Activated CD4-positive, alpha-beta T cell treated with anti-CD3 and anti-CD28 coated beads, Interleukin-2, amount 10 ng/mL, durations not matched to agents 7 days and 5 days (primary cell): Measurements from ENCODE around the gene MED19. TPM values are rescaled to one million over a fixed set of nuclear protein-coding genes. Genes with fewer than 3 reads are reported as not detected.
"Not testable (repeated sequence)": the region's sequence is repeated elsewhere in the genome, so short reads cannot be mapped to it uniquely, and the experiment has no call there.

Source experiments
- CTCF ChIA-PET: fragments of 350-600 bp; sonication (Branson Sonifier 250); formaldehyde crosslinking; loops from one replicate; lab custom pipeline; 2021; ENCODE audit warnings: antibody characterized with exemption; lab: Charles Lee
- POLR2A ChIA-PET: fragments of 350-600 bp; sonication (Branson Sonifier 250); formaldehyde crosslinking; loops from one replicate; lab custom pipeline; 2021; ENCODE audit warnings: antibody characterized with exemption; lab: Charles Lee
- DNase-seq: peaks from one replicate; pipeline ENCODE4 v3.0.0-alpha.2; 2020
- H3K27ac Mint-ChIP-seq: one replicate; pipeline ENCODE4 v1.8.0; 2021; ENCODE audit warnings: mild to moderate bottlenecking, moderate library complexity, mixed read lengths
- H3K27me3 Mint-ChIP-seq: one replicate; pipeline ENCODE4 v1.8.0; 2021; ENCODE audit warnings: mixed read lengths
- H3K36me3 Mint-ChIP-seq: one replicate; pipeline ENCODE4 v1.8.0; 2021; ENCODE audit warnings: low read depth, mixed read lengths
- H3K4me1 Mint-ChIP-seq: one replicate; pipeline ENCODE4 v1.8.0; 2021; ENCODE audit warnings: mixed read lengths
- H3K4me3 Mint-ChIP-seq: one replicate; pipeline ENCODE4 v1.8.0; 2021; ENCODE audit warnings: mild to moderate bottlenecking, moderate library complexity, mixed read lengths
- H3K9me3 Mint-ChIP-seq: one replicate; pipeline ENCODE4 v1.8.0; 2021; ENCODE audit warnings: mixed read lengths
- total RNA-seq, 2 experiments: library from RNA; stranded (reverse); gene quantifications; one replicate each; pipeline ENCODE4 v1.2.3, GENCODE V29; 2021

MED19 gene
- total RNA-seq, 2 experiments from 2014 or later: 11.8 to 12.2 TPM

- ChIA-PET CTCF (interaction anchor here (0.6 to 1.5 kb wide), 4 partner anchors 10 to 27 kb away, joined by 3 to 5 read pairs (median 4); partner anchors contain the start of gene TMX2), POLR2A (no interaction called here)
- DNase-seq: no peak
- Mint-ChIP-seq H3K27me3 (no peaks in the 10 kb centered on the region), H3K4me3 (no peak overlapping the region), H3K9me3 (no peaks in the 10 kb centered on the region), H3K36me3 (peaks cover 25% of the 10 kb centered on the region), H3K4me1 (peaks cover 32% of the 10 kb centered on the region), H3K27ac (peak overlapping the region; percentile 58)
Measured at GRCh38 chr11:57735619-57736298, 23.7 kb upstream of the MED19 start.

GRCh38 chr11:57732661-57733060, 20.6 kb upstream of the MED19 start:
- H3K27ac Mint-ChIP-seq: no peak overlapping the region
- H3K36me3 Mint-ChIP-seq: peaks cover 10% of the 10 kb centered on the region
- POLR2A ChIA-PET: no interaction called here
- no peak overlapping the region for H3K4me3 Mint-ChIP-seq
- no peak for DNase-seq
- CTCF ChIA-PET: interaction anchor here (1.7 to 1.9 kb wide), 2 partner anchors 19 to 68 kb away, joined by 4 to 5 read pairs; no protein-coding TSS in a partner anchor
- H3K27me3 Mint-ChIP-seq: no peaks in the 10 kb centered on the region
- H3K4me1 Mint-ChIP-seq: peaks cover 30% of the 10 kb centered on the region
- no peaks in the 10 kb centered on the region for H3K9me3 Mint-ChIP-seq

GRCh38 chr11:57729479-57729878, 17.5 kb upstream of the MED19 start:
- Mint-ChIP-seq H3K36me3 (peaks cover 4% of the 10 kb centered on the region), H3K27me3 (no peaks in the 10 kb centered on the region), H3K27ac (no peak overlapping the region), H3K9me3 (no peaks in the 10 kb centered on the region), H3K4me1 (peaks cover 17% of the 10 kb centered on the region), H3K4me3 (no peak overlapping the region)
- CTCF ChIA-PET: interaction anchor here (0.6 to 1.7 kb wide), 4 partner anchors 16 to 185 kb away, joined by 3 to 5 read pairs (median 4); partner anchors contain the start of genes MED19 and TMX2
- POLR2A ChIA-PET: no interaction called here
- no peak for DNase-seq

GRCh38 chr11:57728829-57729228, 16.8 kb upstream of the MED19 start:
- no peak overlapping the region for H3K4me3 Mint-ChIP-seq
- peaks cover 14% of the 10 kb centered on the region for H3K4me1 Mint-ChIP-seq
- H3K27me3 Mint-ChIP-seq: no peaks in the 10 kb centered on the region
- no peak for DNase-seq
- POLR2A ChIA-PET: no interaction called here
- H3K27ac Mint-ChIP-seq: no peak overlapping the region
- no peaks in the 10 kb centered on the region for H3K9me3 Mint-ChIP-seq
- no peaks in the 10 kb centered on the region for H3K36me3 Mint-ChIP-seq
- CTCF ChIA-PET: interaction anchor here (1.5 to 1.8 kb wide), 3 partner anchors 12 to 88 kb away, joined by 3 to 5 read pairs (median 4); partner anchors contain the start of gene SELENOH

- Mint-ChIP-seq H3K27me3 (no peaks in the 10 kb centered on the region), H3K36me3 (no peaks in the 10 kb centered on the region), H3K27ac (no peak overlapping the region), H3K4me3 (no peak overlapping the region), H3K4me1 (peaks cover 14% of the 10 kb centered on the region), H3K9me3 (no peaks in the 10 kb centered on the region)
- ChIA-PET CTCF (no interaction called here), POLR2A (no interaction called here)
- DNase-seq: no peak
Measured at GRCh38 chr11:57727185-57727584, 15.2 kb upstream of the MED19 start.

GRCh38 chr11:57716726-57717125, 4.7 kb upstream of the MED19 start:
- H3K4me1 Mint-ChIP-seq: peaks cover 17% of the 10 kb centered on the region
- H3K4me3 Mint-ChIP-seq, H3K27ac Mint-ChIP-seq, DNase-seq, CTCF ChIA-PET, H3K9me3 Mint-ChIP-seq, POLR2A ChIA-PET, H3K27me3 Mint-ChIP-seq: not testable (repeated sequence)
- peaks cover 18% of the 10 kb centered on the region for H3K36me3 Mint-ChIP-seq

GRCh38 chr11:57713835-57714234, 1.8 kb upstream of the MED19 start:
- DNase-seq: no peak
- H3K4me1 Mint-ChIP-seq: peaks cover 41% of the 10 kb centered on the region
- H3K36me3 Mint-ChIP-seq: peaks cover 18% of the 10 kb centered on the region
- POLR2A ChIA-PET: no interaction called here
- no peaks in the 10 kb centered on the region for H3K27me3 Mint-ChIP-seq
- CTCF ChIA-PET: interaction anchor here (0.6 to 2.7 kb wide), 5 partner anchors 9 to 186 kb away, joined by 3 to 9 read pairs (median 4); no protein-coding TSS in a partner anchor
- H3K4me3 Mint-ChIP-seq: peak overlapping the region; percentile 92
- peak overlapping the region; percentile 7 for H3K27ac Mint-ChIP-seq
- no peaks in the 10 kb centered on the region for H3K9me3 Mint-ChIP-seq

- H3K36me3 Mint-ChIP-seq: peaks cover 12% of the 10 kb centered on the region
- POLR2A ChIA-PET: interaction anchor here (0.6 to 0.9 kb wide), 2 partner anchors 29 to 40 kb away, joined by 3 to 4 read pairs; partner anchors contain the start of gene SELENOH
- peak; percentile 94 for DNase-seq
- H3K9me3 Mint-ChIP-seq: no peaks in the 10 kb centered on the region
- peak within 1 kb of the TSS; percentile 93 for H3K27ac Mint-ChIP-seq
- H3K27me3 Mint-ChIP-seq: no peaks in the 10 kb centered on the region
- CTCF ChIA-PET: interaction anchor here (0.6 to 2.7 kb wide), 9 partner anchors 8 to 120 kb away, joined by 3 to 9 read pairs (median 4); no protein-coding TSS in a partner anchor
- peak within 1 kb of the TSS; percentile 92 for H3K4me3 Mint-ChIP-seq
- peaks cover 48% of the 10 kb centered on the region for H3K4me1 Mint-ChIP-seq
Measured at GRCh38 chr11:57712256-57713150, 488 bp upstream of the MED19 start, which contains the start of gene TMX2. Gene TMX2 (plus strand): TSS chr11:57712593. CDS start chr11:57712619, 26 bp downstream.

- no peak for DNase-seq
- no peak overlapping the region for H3K27ac Mint-ChIP-seq
- H3K36me3 Mint-ChIP-seq: peaks cover 10% of the 10 kb centered on the region
- CTCF ChIA-PET: interaction anchor here (1.1 to 2.2 kb wide), 2 partner anchors 8 to 22 kb away, joined by 4 to 5 read pairs; no protein-coding TSS in a partner anchor
- no peak overlapping the region for H3K4me3 Mint-ChIP-seq
- no peaks in the 10 kb centered on the region for H3K9me3 Mint-ChIP-seq
- H3K27me3 Mint-ChIP-seq: no peaks in the 10 kb centered on the region
- POLR2A ChIA-PET: no interaction called here
- peaks cover 48% of the 10 kb centered on the region for H3K4me1 Mint-ChIP-seq
Measured at GRCh38 chr11:57709802-57710367, 2.1 kb downstream of the MED19 start.

GRCh38 chr11:57705432-57705831, 6.6 kb downstream of the MED19 start:
- DNase-seq, H3K27ac Mint-ChIP-seq, H3K4me3 Mint-ChIP-seq, H3K9me3 Mint-ChIP-seq, H3K27me3 Mint-ChIP-seq: not testable (repeated sequence)
- H3K4me1 Mint-ChIP-seq: peaks cover 18% of the 10 kb centered on the region
- H3K36me3 Mint-ChIP-seq: peaks cover 26% of the 10 kb centered on the region
- POLR2A ChIA-PET: interaction anchor here (0.7 kb wide), 1 partner anchor 52 kb away, joined by 7 read pairs; no protein-coding TSS in a partner anchor
- CTCF ChIA-PET: interaction anchor here (1.4 to 1.8 kb wide), 2 partner anchors 17 to 30 kb away, joined by 3 to 4 read pairs; no protein-coding TSS in a partner anchor

- H3K9me3 Mint-ChIP-seq: no peaks in the 10 kb centered on the region
- peaks cover 15% of the 10 kb centered on the region for H3K4me1 Mint-ChIP-seq
- DNase-seq: no peak
- ChIA-PET POLR2A (interaction anchor here (0.7 kb wide), 1 partner anchor 53 kb away, joined by 7 read pairs; no protein-coding TSS in a partner anchor), CTCF (interaction anchor here (0.9 to 1.8 kb wide), 2 partner anchors 30 to 61 kb away, joined by 4 read pairs; no protein-coding TSS in a partner anchor)
- H3K36me3 Mint-ChIP-seq: peaks cover 28% of the 10 kb centered on the region
- peak overlapping the region; percentile 7 for H3K27ac Mint-ChIP-seq
- H3K4me3 Mint-ChIP-seq: no peak overlapping the region
- H3K27me3 Mint-ChIP-seq: no peaks in the 10 kb centered on the region
Measured at GRCh38 chr11:57704932-57705331, 7.1 kb downstream of the MED19 start.

GRCh38 chr11:57703341-57703740, 8.7 kb downstream of the MED19 start:
- Mint-ChIP-seq H3K27ac (no peak overlapping the region), H3K36me3 (peaks cover 36% of the 10 kb centered on the region), H3K4me3 (no peak overlapping the region), H3K27me3 (no peaks in the 10 kb centered on the region), H3K4me1 (peaks cover 4% of the 10 kb centered on the region), H3K9me3 (no peaks in the 10 kb centered on the region)
- DNase-seq: no peak
- ChIA-PET POLR2A (no interaction called here), CTCF (interaction anchor here (0.7 kb wide), 1 partner anchor 341 kb away, joined by 3 read pairs; no protein-coding TSS in a partner anchor)
